NCI-H446 treated with DMSO at 0.1 percent for 48 hours (cell line): ENCODE results near the gene DDX6.
A peak's percentile ranks its signal among the peaks of the same experiment; 100 is the strongest.
"Not testable (repeated sequence)": the region's sequence is repeated elsewhere in the genome, so short reads cannot be mapped to it uniquely, and the experiment has no call there.

Experiments used
- DNase-seq: peaks from one replicate; lab custom pipeline; 2025; lab: John Stamatoyannopoulos, UW

The DDX6 gene

GRCh38 chr11:118791961-118792569, 1.1 kb upstream of the DDX6 start:
- DNase-seq = no peak

DNA sequence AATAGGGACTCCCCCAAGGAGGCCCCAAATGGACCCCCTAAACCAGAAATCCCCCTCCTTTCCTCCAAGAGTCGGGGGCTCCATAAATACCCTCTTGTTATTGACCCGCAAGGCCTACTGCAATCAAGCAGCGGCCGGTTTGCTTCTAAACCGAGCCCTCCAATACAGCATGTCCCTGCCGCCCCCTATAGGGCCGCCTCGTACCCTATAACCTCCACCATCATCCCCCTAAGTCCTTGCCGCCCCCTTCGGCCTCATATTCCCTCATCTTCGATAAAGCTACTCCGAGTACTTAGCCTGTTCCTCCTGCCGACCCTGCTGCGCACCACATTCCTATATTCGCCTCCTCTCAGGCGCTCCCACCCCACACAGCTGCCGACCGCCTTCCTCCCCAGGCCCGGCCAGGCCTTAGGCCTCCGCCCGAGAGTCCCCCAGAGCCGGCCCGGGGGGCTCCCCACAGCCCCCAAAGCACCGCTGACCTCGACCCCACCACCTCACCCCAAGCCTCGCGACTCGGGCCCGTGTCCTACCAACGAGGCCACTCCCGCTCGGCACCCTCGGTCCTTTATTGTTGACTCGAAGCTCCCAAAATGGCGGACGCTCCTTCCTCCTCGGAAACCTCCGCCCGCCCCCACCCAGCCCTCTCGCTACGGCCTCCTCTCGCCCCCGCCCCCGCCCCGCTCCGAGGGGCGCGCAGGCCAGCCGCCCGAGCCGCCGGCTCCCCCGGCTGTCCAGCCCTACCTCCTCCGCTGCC, 430 bp downstream of the DDX6 start:
- DNase-seq = peak; percentile 45

GRCh38 chr11:118789501-118790356, 1.2 kb downstream of the DDX6 start:
- DNase-seq = no peak

DNA sequence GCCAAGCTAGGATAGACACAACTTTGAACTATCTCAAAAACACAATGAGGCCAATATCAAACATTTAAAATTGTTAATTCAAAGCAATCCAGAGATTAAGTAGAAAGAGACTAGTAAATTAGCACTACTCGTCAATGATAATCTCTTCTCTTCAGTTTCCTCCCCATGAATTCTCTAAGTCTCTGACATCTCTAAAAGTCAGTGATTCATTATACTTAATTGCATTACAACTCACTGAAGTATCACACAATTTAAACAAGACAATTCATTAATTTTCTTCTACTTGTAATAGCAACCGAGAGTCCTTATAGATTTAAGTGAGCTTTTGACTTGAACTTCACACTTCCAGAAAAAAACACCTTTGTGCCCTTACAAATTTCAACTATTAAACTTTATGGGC, 4.3 kb downstream of the DDX6 start:
- no peak for DNase-seq

- no peak for DNase-seq
These were observed 5.6 kb downstream of the DDX6 start for GRCh38 chr11:118785362-118785761.

- no peak for DNase-seq
These were observed 7.1 kb downstream of the DDX6 start for GRCh38 chr11:118783724-118784495.

DNA sequence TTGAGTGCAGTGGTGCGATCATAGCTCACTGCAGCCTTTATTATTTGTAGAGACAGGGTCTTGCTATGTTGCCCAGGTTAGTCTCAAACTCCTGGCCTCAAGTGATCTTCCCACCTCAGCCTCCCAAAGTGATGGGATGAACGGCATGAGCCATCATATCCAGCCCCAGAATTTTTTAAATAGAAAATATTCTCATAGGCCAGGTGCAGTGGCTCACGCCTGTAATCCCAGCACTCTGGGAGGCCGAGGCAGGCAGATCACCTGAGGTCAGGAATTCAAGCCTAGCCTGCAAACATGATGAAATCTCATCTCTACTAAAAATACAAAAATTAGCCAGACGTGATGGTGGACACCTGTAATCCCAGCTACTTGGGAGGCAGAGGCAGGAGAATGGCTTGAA, 7.6 kb downstream of the DDX6 start:
- DNase-seq = not testable (repeated sequence)

DNA sequence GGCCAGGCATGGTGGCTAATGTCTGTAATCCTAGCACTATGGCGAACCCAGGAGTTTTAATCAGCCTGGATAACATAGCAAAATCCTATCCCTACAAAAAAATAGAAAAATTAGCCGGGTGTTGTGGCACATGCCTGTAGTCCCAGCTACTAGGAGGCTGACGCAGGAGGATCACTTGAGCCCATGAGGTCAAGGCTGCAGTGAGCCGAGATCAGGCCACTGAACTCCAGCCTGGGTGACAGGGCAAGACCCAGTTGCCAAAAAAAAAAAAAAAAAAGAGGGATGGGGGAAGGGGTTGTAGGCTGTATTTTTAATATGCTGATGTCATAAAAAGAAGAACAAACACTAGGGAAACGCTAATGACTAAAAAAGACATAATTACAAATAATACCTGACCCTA, 12.1 kb downstream of the DDX6 start:
- no peak for DNase-seq

- no peak for DNase-seq
These were observed 16.9 kb downstream of the DDX6 start for GRCh38 chr11:118774032-118774431.

GRCh38 chr11:118771547-118772288, 19.2 kb downstream of the DDX6 start:
- no peak for DNase-seq

DNA sequence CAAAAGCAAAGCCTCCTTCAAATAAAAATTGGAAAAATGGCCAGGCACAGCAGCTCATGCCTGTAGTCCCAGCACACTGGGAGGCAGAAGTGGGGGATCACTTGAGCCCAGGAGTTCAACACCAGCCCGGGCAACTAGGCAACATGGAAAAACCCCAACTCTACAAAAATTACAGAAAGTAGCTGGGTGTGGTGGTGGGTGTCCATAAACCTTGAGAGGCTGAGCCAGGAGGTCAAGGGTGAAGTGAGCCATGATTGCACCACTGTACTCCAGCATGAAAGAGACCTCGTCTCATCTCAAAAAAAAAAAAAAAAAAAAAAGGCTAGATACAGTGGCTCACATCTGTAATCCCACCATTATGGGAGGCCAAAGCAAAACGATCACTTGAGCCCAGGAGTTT, 22.3 kb downstream of the DDX6 start:
- no peak for DNase-seq

- no peak for DNase-seq
These were observed 24.9 kb downstream of the DDX6 start for GRCh38 chr11:118766035-118766434.

GRCh38 chr11:118765095-118765691, 25.8 kb downstream of the DDX6 start:
- DNase-seq = not testable (repeated sequence)

DNA sequence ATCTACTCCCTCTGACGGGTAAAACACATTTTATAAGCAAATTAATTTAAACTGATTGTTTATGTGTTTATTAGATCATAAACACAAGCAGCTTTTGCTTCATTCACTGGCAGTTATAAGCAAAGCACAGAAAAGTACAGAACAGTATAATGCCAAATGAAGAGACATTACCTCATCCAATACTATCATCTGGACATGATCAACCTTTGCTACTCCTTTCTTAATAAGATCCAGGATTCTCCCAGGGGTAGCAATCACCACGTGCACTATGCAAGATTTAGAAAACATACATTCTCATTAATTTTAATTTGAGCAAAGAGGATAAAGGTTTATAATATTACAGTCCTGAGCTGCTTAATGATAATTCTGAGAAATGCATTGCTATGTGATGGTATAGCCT, 27.9 kb downstream of the DDX6 start:
- no peak for DNase-seq

DNA sequence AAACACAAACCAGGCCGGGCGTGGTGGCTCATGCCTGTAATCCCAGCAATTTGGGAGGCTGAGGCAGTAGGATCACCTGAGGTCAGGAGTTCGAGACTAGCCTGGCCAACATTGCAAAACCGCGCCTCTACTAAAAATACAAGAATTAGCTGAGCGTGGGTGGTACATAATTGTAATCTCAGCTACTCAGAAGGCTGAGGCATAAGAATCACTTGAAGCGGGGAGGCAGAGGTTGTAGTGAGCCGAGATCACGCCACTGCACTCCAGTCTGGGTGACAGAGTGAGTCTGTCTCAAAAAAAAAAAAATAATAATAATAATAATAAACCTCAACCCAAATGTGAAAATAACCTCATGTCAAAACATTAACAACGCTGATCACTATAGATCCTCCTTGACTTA, 29.0 kb downstream of the DDX6 start:
- DNase-seq = not testable (repeated sequence)

GRCh38 chr11:118757876-118758399, 33.0 kb downstream of the DDX6 start:
- DNase-seq = no peak

DNA sequence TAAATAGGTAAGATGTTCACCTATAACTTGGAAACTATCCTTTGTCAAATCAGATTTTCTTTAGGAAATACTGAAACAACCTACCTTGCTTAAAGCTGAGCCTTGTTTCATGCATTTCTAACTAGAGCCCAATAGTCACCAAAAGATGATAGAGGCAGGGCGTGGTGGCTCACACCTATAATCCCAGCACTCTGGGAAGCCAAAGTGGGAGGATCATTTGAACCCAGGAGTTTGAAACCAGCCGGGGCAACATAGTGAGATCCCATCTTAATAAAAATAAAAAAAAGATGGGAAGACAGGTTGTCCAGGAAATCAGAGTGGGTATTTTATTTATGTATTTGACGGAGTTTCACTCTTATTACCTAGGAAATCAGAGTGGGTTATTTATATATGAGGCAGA, 38.3 kb downstream of the DDX6 start:
- DNase-seq = no peak

DNA sequence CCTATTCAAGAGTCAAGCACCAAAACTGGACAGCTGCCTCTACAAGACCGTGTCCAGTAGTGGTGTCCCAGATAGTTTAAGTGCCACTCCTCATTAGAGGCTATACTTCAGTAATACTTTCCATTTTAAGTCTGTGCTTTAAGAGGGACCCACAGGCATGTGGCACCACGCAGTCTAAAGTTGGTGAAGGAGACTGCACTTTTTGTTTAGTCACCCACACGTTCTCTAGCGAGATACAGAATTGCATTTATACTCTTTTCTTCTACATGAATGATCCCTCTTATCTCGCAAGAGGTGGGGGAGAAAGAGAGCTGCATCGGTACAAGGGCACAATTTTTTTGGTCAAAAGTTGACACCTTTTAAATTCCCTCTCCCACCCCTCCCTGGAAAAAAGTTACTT, 41.5 kb downstream of the DDX6 start:
- DNase-seq = no peak

- DNase-seq = no peak
These were observed 42.9 kb downstream of the DDX6 start for GRCh38 chr11:118748056-118748455.

- no peak for DNase-seq
These were observed 43.9 kb downstream of the DDX6 start for GRCh38 chr11:118746988-118747585.
